ENCODE data around the gene LAMA5. TPM values are rescaled to one million over a fixed set of nuclear protein-coding genes. Genes with fewer than 3 reads are reported as not detected.

Gene LAMA5
- total and polyA plus RNA-seq, 2 experiments from 2014 or later = 201 to 298 TPM

- H3K36me3 Mint-ChIP-seq (ENCODE audit: low read depth) = peaks cover 57% of the 10 kb centered on the region
- TF ChIP-seq NANOG (IDR thresholded peaks at IDR 0.05; ENCODE audit: borderline replicate concordance) = no peak
- no peak for TF ChIP-seq REST (IDR thresholded peaks at IDR 0.05; ENCODE audit: unreplicated experiment)
- TF ChIP-seq ZNF331 (CRISPR knock-in tag; IDR thresholded peaks at IDR 0.05; ENCODE audit: low read depth) = no peak
- no peak for TF ChIP-seq POLR2AphosphoS5 (IDR thresholded peaks at IDR 0.05; ENCODE audit: low read depth)
- TF ChIP-seq ZNF114 (CRISPR knock-in tag; IDR thresholded peaks at IDR 0.05) = no peak
- TF ChIP-seq STAT1 (IDR thresholded peaks at IDR 0.05; ENCODE audit: unreplicated experiment) = no peak
- TF ChIP-seq, protein P1, sequence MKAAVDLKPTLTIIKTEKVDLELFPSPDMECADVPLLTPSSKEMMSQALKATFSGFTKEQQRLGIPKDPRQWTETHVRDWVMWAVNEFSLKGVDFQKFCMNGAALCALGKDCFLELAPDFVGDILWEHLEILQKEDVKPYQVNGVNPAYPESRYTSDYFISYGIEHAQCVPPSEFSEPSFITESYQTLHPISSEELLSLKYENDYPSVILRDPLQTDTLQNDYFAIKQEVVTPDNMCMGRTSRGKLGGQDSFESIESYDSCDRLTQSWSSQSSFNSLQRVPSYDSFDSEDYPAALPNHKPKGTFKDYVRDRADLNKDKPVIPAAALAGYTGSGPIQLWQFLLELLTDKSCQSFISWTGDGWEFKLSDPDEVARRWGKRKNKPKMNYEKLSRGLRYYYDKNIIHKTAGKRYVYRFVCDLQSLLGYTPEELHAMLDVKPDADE (IDR thresholded peaks at IDR 0.05) = no peak
- H3K36me3 ChIP-seq (ENCODE audit: insufficient read depth) = peaks cover 16% of the 10 kb centered on the region
- H3K27me3 Mint-ChIP-seq (ENCODE audit: insufficient read depth, low read depth, poor library complexity) = peaks cover 2% of the 10 kb centered on the region
- no peaks in the 10 kb centered on the region for H3K9me2 ChIP-seq (ENCODE audit: insufficient read depth)
- peaks cover 13% of the 10 kb centered on the region; the same call in 2 of the 3 replicates for H3K9me3 Mint-ChIP-seq
- H3K4me1 Mint-ChIP-seq = peaks cover 3% of the 10 kb centered on the region; the same call in 2 of the 3 replicates
- no peak overlapping the region for H3K4me2 ChIP-seq
- H3K27ac ChIP-seq (ENCODE audit: low read depth) = no peak overlapping the region
- no peaks in the 10 kb centered on the region for H3K27me3 ChIP-seq (ENCODE audit: insufficient read depth)
- no peak overlapping the region for H3K4me3 ChIP-seq
- no peaks in the 10 kb centered on the region for H3K4me1 ChIP-seq (ENCODE audit: insufficient read depth)
- no peak overlapping the region for H3K4me3 Mint-ChIP-seq
- H3K27ac Mint-ChIP-seq = no peak overlapping the region
- H4K20me1 ChIP-seq (replicated peaks; ENCODE audit: insufficient read depth) = no peaks in the 10 kb centered on the region; the same call in 1 of the 2 replicates
- no peaks in the 10 kb centered on the region for H3F3A ChIP-seq (replicated peaks; ENCODE audit: low read depth)
- ATAC-seq (no peak), DNase-seq (ENCODE audit: low spot score) (no peak)
- no peaks in the 10 kb centered on the region; the same call in 1 of the 2 replicates for H3K79me2 ChIP-seq (replicated peaks; ENCODE audit: insufficient read depth)
- H2AFZ ChIP-seq = no peak overlapping the region
Observed at GRCh38 chr20:62265365-62265764, 101.7 kb downstream of the LAMA5 start.

DNA sequence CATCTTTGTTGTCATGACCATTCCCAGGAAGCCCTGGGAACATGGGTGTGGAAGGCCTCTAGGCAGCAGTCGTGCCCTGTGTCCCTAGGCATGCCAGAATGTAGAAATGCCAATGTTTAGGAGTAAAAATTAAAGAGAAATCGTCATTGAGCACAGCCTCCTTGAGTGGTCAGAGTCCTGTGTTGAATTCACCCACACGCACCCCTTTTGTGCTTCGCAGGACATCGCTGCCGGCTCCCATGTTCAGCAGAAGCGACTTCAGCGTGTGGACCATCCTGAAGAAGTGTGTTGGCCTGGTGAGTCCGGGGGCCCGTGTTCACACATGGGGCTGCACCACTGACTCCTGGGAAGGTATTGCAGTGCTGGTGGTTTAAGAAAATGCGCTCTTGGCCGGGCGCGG is 103.7 kb downstream of the LAMA5 start:
- Histone ChIP-seq H3K4me3 (no peak overlapping the region), H3K36me3 (ENCODE audit: insufficient read depth) (peaks cover 16% of the 10 kb centered on the region), H2AFZ (no peak overlapping the region), H4K20me1 (replicated peaks; ENCODE audit: insufficient read depth) (no peaks in the 10 kb centered on the region; the same call in 1 of the 2 replicates), H3K4me1 (ENCODE audit: insufficient read depth) (no peaks in the 10 kb centered on the region), H3K27ac (ENCODE audit: low read depth) (no peak overlapping the region), H3K9me2 (ENCODE audit: insufficient read depth) (no peaks in the 10 kb centered on the region), H3F3A (replicated peaks; ENCODE audit: low read depth) (no peaks in the 10 kb centered on the region), H3K79me2 (replicated peaks; ENCODE audit: insufficient read depth) (peaks cover 1% of the 10 kb centered on the region; the same call in 1 of the 2 replicates), H3K4me2 (no peak overlapping the region), H3K27me3 (ENCODE audit: insufficient read depth) (no peaks in the 10 kb centered on the region)
- Mint-ChIP-seq H3K36me3 (ENCODE audit: low read depth) (peaks cover 59% of the 10 kb centered on the region), H3K4me3 (no peak overlapping the region), H3K27ac (no peak overlapping the region), H3K4me1 (no peaks in the 10 kb centered on the region; the same call in 2 of the 3 replicates), H3K9me3 (peaks cover 13% of the 10 kb centered on the region; the same call in 2 of the 3 replicates), H3K27me3 (ENCODE audit: insufficient read depth, low read depth, poor library complexity) (peaks cover 2% of the 10 kb centered on the region)
- no peak for DNase-seq (ENCODE audit: low spot score)
- ATAC-seq = no peak
- TF ChIP-seq NANOG (IDR thresholded peaks at IDR 0.05; ENCODE audit: borderline replicate concordance) (no peak), ZNF331 (CRISPR knock-in tag; IDR thresholded peaks at IDR 0.05; ENCODE audit: low read depth) (no peak), JUNB (IDR thresholded peaks at IDR 0.05; ENCODE audit: unreplicated experiment) (no peak), CREB1 (CRISPR knock-in tag; IDR thresholded peaks at IDR 0.05; ENCODE audit: low read depth) (no peak), ZNF462 (CRISPR knock-in tag; IDR thresholded peaks at IDR 0.05) (no peak)
- TF ChIP-seq, protein P1 (IDR thresholded peaks at IDR 0.05) = no peak

Data from GM23338 (cell line).